Hepatocyte (in vitro differentiated cells): ENCODE data around the gene SLC10A1.

ENCODE experiments used
- EZH2 ChIP-seq: fragments of 200-600 bp; sonication (generic); IDR thresholded peaks from 2 replicates; pipeline ENCODE4 v1.6.1; 2016; ENCODE audit warnings: antibody characterized with exemption, mild to moderate bottlenecking, borderline replicate concordance
- EZH2phosphoT487 ChIP-seq: fragments of 200-600 bp; sonication (generic); IDR thresholded peaks from one replicate; pipeline ENCODE4 v1.6.1; 2018; ENCODE audit warnings: antibody characterized with exemption, mild to moderate bottlenecking, low read depth, moderate library complexity; ENCODE audit not compliant: unreplicated experiment, severe bottlenecking
- TF ChIP-seq, protein P1 (sequence below): fragments of 200-600 bp; sonication (generic); IDR thresholded peaks from 2 replicates; pipeline ENCODE4 v1.5.1; 2016; ENCODE audit warnings: antibody characterized with exemption, mild to moderate bottlenecking; ENCODE audit not compliant: poor library complexity

DNA sequence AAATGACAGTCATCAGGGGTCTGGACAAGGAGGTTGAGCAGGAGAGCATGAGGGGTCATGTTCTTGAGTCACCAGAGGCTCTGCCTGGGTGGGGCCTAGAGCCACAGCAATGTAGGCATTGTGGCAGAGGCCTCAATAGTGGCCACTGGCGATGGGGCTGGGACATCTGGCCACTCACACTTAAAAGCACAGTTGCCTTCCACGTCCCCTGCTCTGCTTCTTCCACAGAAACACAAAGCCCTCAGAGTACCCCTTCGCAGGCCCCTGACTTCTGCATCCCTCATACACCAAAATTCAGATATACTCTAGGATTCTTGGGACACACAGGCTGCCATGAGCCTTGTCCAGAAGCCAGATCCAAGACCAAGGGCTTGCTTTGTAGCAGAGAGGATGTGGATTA is 2.2 kb downstream of the SLC10A1 start:
- TF ChIP-seq, protein P1, sequence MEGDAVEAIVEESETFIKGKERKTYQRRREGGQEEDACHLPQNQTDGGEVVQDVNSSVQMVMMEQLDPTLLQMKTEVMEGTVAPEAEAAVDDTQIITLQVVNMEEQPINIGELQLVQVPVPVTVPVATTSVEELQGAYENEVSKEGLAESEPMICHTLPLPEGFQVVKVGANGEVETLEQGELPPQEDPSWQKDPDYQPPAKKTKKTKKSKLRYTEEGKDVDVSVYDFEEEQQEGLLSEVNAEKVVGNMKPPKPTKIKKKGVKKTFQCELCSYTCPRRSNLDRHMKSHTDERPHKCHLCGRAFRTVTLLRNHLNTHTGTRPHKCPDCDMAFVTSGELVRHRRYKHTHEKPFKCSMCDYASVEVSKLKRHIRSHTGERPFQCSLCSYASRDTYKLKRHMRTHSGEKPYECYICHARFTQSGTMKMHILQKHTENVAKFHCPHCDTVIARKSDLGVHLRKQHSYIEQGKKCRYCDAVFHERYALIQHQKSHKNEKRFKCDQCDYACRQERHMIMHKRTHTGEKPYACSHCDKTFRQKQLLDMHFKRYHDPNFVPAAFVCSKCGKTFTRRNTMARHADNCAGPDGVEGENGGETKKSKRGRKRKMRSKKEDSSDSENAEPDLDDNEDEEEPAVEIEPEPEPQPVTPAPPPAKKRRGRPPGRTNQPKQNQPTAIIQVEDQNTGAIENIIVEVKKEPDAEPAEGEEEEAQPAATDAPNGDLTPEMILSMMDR: no peak
- TF ChIP-seq EZH2phosphoT487 (no peak), EZH2 (no peak)
